DND-41 (cell line): ENCODE measurements around the gene CUL3.

ENCODE experiments used
- EZH2 ChIP-seq: IDR thresholded peaks from 3 replicates; pipeline ENCODE4 v1.6.1; 2012; ENCODE audit warnings: borderline replicate concordance, low read depth, mild to moderate bottlenecking, moderate library complexity, low read length, inconsistent platforms; ENCODE audit not compliant: severe bottlenecking
- TF ChIP-seq, protein P1 (sequence below): IDR thresholded peaks from 2 replicates; pipeline ENCODE4 v1.5.1; 2012; ENCODE audit warnings: borderline replicate concordance, low read length, moderate library complexity, mild to moderate bottlenecking; ENCODE audit not compliant: poor library complexity, severe bottlenecking; ENCODE audit errors: extremely low read depth

GRCh38 chr2:224426656-224427055, 158.5 kb downstream of the CUL3 start:
- no peak for TF ChIP-seq EZH2
- TF ChIP-seq, protein P1, sequence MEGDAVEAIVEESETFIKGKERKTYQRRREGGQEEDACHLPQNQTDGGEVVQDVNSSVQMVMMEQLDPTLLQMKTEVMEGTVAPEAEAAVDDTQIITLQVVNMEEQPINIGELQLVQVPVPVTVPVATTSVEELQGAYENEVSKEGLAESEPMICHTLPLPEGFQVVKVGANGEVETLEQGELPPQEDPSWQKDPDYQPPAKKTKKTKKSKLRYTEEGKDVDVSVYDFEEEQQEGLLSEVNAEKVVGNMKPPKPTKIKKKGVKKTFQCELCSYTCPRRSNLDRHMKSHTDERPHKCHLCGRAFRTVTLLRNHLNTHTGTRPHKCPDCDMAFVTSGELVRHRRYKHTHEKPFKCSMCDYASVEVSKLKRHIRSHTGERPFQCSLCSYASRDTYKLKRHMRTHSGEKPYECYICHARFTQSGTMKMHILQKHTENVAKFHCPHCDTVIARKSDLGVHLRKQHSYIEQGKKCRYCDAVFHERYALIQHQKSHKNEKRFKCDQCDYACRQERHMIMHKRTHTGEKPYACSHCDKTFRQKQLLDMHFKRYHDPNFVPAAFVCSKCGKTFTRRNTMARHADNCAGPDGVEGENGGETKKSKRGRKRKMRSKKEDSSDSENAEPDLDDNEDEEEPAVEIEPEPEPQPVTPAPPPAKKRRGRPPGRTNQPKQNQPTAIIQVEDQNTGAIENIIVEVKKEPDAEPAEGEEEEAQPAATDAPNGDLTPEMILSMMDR = no peak
